Activated T-helper 1 cell treated with Interleukin-2 at 50 U/mL for 16 hours (primary cell): ENCODE results near the gene DNAJC16.

Experiments
- DNase-seq: peaks from one replicate; pipeline ENCODE4 v3.0.0-alpha.2; 2020; ENCODE audit warnings: low read depth

Gene DNAJC16

DNA sequence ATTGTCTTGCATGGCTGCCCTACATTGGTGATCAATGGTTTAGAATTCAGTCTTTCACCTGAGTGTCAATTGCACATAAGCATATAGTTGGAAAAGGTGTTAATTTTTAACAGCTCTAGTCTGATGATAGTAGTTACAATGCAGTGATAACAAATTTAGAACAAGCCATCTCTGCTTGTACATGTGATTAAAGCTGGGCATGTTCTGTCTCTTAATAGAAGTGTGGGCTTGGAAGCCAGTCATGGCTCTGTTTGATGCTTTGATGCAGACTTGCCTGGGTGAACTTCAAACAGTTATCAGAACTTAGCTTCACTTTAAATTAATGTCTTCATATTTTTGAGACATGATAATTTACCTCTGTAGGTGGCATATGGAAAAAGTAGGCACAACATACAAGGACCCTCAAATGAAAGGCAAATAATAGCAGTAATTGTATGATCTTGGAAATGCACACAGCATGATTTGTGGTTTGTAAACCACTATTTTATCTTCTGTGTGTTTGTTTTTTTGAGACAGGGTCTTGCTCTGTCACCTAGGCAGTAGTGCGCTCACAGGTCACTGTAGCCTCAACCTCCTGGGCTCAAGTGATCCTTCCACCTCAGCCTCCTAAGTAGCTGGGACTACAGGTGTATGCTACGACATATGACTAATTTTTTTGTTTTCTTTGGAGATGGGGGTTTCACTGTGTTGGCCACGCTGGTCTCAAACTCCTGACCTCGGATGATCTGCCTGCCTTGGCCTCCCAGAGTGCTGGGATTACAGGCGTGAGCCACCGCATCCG is 94.4 kb downstream of the DNAJC16 start:
- no peak for DNase-seq

DNA sequence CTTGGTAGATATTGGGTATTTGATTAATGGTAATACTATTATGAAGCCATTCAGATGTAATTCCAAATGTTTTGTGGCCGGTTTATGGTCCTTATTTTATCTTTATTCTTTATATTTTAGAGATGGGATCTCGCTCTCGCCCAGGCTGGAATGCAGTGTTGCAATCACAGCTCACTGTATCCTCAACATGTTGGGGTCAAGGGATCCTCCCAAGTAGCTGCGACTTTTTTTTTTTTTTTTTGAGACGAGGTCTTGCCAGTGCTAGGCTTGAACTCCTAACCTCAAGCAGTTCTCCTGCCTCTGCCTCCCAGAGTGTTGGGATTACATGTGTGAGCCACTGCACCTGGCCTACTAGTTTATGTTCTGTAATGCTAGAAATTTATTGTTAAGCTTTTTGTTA is 95.3 kb downstream of the DNAJC16 start:
- no peak for DNase-seq

DNA sequence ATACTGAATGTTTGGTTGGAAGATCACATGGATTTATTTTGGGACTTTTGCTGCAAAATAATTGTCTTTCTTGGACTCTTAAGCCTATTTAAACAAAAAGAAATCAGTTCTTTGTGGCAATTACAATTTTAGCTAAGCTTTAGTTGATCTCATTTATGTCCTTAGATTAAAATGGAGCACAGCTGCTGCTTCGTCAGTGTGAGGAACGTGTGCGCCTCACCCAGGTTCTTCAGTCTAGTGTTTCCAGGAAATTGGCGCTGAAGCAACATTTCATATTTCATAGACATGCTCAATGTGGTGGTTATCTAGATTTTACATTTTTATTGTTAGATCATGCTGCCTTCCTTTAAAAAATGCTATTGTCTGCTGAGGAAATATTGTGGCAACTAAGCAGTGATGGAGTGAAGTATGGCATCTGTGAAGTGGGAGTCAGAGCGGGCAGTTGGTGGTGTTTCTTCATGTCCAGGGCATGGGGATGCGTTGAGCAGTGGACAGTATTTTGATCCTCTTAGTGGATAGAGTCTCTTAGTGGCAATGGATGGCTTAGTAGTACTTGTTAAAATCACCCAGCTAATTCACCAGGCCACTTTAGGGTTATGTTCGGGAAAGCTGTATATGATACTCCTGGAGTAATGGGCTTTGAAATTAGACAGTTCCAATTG is 96.2 kb downstream of the DNAJC16 start:
- no peak for DNase-seq

DNA sequence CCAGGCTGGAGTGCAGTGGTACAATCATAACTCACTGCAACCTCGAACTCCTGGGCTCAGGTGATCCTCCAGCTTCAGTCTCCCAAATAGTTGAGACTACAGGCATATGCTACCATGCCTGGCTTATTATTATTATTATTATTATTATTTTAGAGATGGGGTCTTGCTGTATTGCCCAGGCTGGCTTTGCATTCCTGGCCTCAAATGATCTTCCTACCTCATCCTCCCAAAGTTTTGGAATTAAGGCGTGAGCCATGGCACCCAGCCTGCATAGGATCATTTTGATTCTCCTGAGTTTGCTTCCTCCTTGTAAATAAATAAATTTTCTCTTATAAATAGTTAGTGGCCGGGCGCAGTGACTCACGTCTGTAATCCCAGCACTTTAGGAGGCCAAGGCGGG is 96.8 kb downstream of the DNAJC16 start:
- no peak for DNase-seq

DNA sequence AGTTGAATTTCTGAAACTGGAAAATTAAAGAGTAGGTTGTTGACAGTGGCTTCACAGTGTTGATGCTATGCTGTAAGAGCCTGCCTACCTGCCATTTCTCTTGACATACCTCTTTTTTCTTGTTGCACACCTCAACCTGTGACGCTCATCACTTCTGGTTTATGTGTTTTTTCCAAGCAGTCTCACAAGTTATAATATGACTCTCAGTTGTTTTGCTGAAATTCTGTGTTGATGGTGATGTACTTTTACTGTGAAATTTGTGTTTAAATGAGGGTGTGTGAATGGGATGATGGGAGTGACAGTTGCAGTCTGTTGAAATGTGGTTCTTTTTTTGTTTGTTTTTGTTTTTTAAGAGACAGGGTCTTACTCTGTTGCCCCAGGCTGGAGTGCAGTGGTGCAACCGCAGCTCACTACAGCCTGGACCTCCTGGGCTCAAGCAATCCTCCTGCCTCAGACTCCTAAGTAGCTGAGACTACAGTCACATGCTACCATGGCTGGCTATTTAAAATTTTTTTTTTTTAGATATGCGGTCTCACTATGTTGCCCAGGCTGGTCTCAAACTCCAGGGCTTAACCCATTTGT is 97.6 kb downstream of the DNAJC16 start:
- no peak for DNase-seq

DNA sequence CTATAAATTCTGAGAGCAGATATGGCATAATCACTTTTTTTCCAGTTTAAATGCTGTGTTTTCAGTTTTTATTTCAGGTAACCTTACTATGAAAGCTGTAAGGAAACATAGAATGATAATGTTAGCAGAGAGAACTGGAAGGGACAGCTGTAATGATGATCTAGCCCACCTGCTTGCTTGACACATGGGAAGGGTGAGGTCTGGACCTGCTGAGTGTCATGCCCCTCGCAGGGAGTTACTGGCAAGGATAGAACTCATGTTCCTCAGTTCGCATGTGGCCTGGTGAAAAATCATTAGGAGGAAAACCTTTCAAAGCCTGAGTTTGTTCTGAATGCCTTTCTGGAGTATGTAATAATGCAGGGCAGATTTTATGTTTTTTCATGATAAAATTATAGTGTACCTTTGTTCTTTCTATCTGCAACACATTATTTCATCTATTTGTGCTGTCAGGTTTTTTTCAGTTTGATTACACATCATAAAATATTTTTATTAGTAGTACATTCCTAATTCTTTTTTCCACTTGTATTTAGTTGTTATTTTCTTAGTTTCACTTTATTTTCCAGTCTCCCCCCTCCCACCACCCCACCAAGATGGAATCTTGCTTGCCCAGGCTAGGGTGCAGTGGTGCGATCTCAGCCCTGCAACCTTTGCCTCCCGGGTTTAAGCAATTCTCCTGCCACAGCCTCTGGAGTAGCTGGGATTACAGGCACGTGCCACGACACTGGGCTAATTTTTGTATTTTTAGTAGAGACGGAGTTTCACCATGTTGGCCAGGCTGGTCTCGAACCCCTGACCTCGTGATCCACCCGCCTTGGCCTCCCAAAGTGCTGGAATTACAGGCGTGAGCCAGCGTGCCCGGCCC is 98.6 kb downstream of the DNAJC16 start:
- DNase-seq, result no peak
